Activated T-cell treated with anti-CD3 and anti-CD28 coated beads, Interleukin-2, amount 50 U/mL, for 4 hours (primary cell): ENCODE data around the gene NEURL2. TPM values are rescaled to one million over a fixed set of nuclear protein-coding genes. Genes with fewer than 3 reads are reported as not detected.
"Not testable (repeated sequence)": the region's sequence is repeated elsewhere in the genome, so short reads cannot be mapped to it uniquely, and the experiment has no call there.

Source experiments
- ATAC-seq, 2 donors: fragments of 200-7000 bp; cut with Tn5 transposase; one replicate each; pipeline ENCODE4 v1.10.0; 2021
- DNase-seq: peaks from one replicate; pipeline ENCODE4 v3.0.0-alpha.2; 2020
- H3K27me3 Mint-ChIP-seq: one replicate; pipeline ENCODE4 v1.8.0; 2021; ENCODE audit warnings: low read depth, mixed read lengths
- H3K36me3 Mint-ChIP-seq: one replicate; pipeline ENCODE4 v1.8.0; 2022; ENCODE audit warnings: mixed read lengths; ENCODE audit not compliant: insufficient read depth
- H3K4me1 Mint-ChIP-seq: one replicate; pipeline ENCODE4 v1.8.0; 2021; ENCODE audit warnings: low read depth, mixed read lengths
- H3K4me3 Mint-ChIP-seq: one replicate; pipeline ENCODE4 v1.8.0; 2021; ENCODE audit warnings: mild to moderate bottlenecking, moderate library complexity, mixed read lengths
- H3K9me3 Mint-ChIP-seq: one replicate; pipeline ENCODE4 v1.8.0; 2021; ENCODE audit warnings: mixed read lengths
- total RNA-seq, 3 donors: library from RNA; stranded (reverse); gene quantifications; one replicate each; pipeline ENCODE4 v1.2.1, GENCODE V29; 2021

The NEURL2 gene
- 1 to 10 TPM; 1.3 TPM for total RNA-seq

GRCh38 chr20:45890985-45891983, at the start of gene NEURL2, which contains the start of gene CTSA:
Gene NEURL2, minus strand, starts transcription at chr20:45891208. Its CDS starts 217 bp downstream, at chr20:45890991.
Gene CTSA, plus strand, starts transcription at chr20:45891335. Its CDS starts 234 bp downstream, at chr20:45891569.
- Mint-ChIP-seq H3K9me3 (no peaks in the 10 kb centered on the region), H3K27me3 (no peaks in the 10 kb centered on the region), H3K36me3 (peaks cover 6% of the 10 kb centered on the region), H3K4me1 (peaks cover 37% of the 10 kb centered on the region), H3K4me3 (peak within 1 kb of the TSS; percentile 89)
- peak; percentile 81 for DNase-seq
- ATAC-seq: peak; percentile 87

DNA sequence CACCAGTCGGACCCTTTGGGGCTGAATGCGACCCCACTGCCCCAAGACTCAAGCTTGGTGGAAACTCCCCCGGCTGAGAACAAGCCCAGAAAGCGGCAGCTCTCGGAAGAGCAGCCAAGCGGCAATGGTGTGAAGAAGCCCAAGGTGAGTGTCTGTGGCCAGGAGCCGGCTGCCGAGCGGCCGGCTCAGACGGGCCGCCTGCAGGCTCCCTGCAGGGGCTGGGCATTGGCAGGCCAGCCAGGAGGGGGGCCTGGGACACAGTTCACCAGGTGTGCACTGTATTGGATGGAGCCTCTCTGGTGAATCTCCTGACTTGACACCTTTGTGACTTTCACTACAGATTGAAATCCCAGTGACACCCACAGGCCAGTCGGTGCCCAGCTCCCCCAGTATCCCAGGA, 49.5 kb upstream of the NEURL2 start:
- H3K4me1 Mint-ChIP-seq: peaks cover 37% of the 10 kb centered on the region
- DNase-seq: no peak
- no peak overlapping the region for H3K4me3 Mint-ChIP-seq
- ATAC-seq: no peak
- H3K36me3 Mint-ChIP-seq: peaks cover 37% of the 10 kb centered on the region
- H3K9me3 Mint-ChIP-seq: no peaks in the 10 kb centered on the region
- no peaks in the 10 kb centered on the region for H3K27me3 Mint-ChIP-seq

- H3K9me3 Mint-ChIP-seq: no peaks in the 10 kb centered on the region
- ATAC-seq (no peak), DNase-seq (no peak)
- no peak overlapping the region for H3K4me3 Mint-ChIP-seq
- H3K4me1 Mint-ChIP-seq: peaks cover 37% of the 10 kb centered on the region
- H3K27me3 Mint-ChIP-seq: no peaks in the 10 kb centered on the region
- H3K36me3 Mint-ChIP-seq: peaks cover 36% of the 10 kb centered on the region
These were observed 49.0 kb upstream of the NEURL2 start for GRCh38 chr20:45940053-45940452.

DNA sequence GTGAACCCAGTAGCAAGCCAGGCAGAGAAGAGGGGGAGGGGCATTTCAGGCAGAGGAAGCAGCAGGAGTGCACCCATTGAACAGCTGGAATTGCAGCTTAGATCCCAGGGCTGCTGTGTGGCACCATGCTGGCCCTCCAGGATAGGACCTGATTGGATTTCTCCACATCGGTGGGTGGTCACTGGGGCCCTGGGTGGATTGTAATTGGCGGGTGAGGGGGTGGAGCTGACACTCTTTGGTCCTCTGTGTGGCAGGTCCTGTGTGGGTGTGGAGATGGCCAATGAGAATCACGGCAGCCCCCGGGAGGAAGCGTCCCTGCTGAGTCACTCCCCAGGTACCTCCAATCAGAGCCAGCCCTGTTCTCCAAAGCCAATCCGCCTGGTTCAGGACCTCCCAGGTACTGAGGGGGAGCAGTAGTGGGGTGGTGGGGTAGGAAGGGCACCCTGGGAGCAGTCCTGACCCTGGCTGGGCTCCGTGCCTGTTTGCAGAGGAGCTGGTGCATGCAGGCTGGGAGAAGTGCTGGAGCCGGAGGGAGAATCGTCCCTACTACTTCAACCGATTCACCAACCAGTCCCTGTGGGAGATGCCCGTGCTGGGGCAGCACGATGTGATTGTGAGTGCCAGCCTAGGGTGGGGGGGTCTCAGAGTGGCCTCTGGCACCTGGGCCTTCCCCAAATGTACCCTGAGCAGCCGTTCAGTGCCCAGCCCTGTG, 47.9 kb upstream of the NEURL2 start:
- Mint-ChIP-seq H3K4me3 (no peak overlapping the region), H3K36me3 (peaks cover 30% of the 10 kb centered on the region), H3K4me1 (peaks cover 26% of the 10 kb centered on the region), H3K9me3 (no peaks in the 10 kb centered on the region), H3K27me3 (no peaks in the 10 kb centered on the region)
- DNase-seq: no peak
- ATAC-seq: no peak

DNA sequence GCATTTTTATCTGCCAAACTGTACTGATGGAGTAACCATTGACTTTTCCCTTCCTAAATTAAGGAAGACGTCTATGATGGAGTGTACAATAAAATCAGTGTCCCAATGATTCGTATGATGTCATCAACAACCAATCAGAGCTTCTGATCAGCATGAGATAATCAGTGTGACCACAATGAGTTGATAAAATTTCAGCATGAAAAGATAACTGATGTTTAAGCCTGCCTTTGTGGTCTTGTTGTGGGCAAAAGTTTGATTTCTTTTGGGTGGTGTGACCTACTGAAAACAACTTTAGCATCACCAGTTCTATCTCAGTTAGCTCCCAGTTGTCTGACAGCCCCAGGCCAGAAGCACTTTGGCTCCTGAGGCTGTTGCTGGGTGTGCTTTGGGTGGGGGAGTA, 46.8 kb upstream of the NEURL2 start:
- Mint-ChIP-seq H3K9me3 (no peaks in the 10 kb centered on the region), H3K4me1 (peaks cover 28% of the 10 kb centered on the region), H3K4me3 (peak overlapping the region; percentile 59), H3K27me3 (no peaks in the 10 kb centered on the region), H3K36me3 (peaks cover 23% of the 10 kb centered on the region)
- DNase-seq (no peak), ATAC-seq (no peak)

DNA sequence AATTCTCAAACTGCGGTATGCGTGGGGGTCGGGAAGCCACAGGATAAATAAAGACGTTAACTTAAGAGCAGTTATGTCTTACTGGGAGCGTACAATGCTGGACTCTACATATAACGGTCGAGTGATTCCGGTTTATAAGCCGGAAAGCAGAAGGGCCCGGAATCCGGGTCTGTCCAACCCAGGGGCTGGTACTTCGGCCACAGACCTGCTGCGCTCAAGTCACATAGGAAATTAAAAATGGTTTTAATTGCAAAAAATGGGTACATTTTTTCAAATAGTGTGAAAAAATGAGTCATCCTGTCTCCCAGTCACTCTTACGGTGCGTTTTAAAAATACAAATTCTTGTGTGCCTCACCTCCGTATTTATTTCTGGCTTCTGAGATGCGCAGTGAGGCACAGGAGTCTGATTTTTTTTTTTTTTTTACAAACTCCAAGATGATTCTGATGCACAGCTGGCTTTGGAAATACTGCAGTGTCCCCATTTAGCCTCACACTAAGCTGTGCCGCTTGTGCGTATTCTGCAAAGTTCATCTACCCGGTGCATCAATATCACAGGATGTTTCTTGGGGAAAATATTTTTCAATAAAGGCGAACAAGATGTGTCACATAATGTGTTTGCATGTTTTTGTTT, 44.5 kb upstream of the NEURL2 start:
- Mint-ChIP-seq H3K36me3 (peaks cover 20% of the 10 kb centered on the region), H3K4me3 (peak overlapping the region; percentile 87), H3K27me3 (no peaks in the 10 kb centered on the region), H3K9me3 (no peaks in the 10 kb centered on the region), H3K4me1 (peaks cover 28% of the 10 kb centered on the region)
- no peak for ATAC-seq
- no peak for DNase-seq

DNA sequence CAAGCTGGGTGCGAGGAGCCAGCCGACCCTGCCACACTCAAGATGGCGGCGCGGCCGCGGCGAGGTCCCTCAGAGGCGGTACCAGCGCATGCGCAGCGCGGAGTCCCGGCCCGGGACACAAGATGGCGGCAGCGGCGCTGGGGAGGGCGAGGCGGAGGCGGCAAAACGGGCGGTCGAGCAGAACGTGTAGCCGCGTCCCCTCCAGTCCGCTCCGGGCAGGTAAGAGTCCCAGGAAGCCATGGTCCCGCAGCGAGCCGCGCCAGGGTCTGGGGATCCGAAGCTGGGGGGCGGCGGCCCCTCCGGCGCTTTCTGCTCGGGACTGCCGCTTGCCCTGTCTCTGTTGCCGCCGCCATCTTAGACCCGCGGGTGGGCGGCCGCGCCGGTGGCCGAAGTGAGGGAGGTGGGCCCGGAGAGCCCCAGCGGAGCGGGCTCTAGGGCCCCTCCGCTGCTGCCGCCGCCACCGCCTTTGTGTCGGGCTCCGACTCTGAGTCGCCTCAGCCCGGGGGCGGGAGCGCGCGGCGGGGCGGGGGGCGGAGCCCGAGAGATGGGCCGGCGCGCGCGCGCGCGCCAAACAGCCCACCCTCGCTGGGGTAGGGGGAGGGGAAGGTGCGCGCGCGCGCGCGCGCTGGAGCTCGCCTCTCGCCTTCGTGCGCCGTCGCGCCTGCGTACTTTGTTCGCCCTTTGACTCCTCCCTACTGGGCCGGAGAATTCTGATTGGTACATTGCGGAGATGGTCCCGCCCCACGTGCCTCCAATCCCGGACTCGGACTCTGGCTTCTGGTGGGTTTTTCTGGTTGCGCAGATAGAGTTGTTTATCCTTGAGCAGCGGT, 43.8 kb upstream of the NEURL2 start, which contains the start of gene PCIF1:
Gene PCIF1 (plus strand): TSS at position 98 of the 830 bp plus-strand sequence. CDS start 4,317 bp downstream, outside the sequence.
- no peaks in the 10 kb centered on the region for H3K9me3 Mint-ChIP-seq

DNA sequence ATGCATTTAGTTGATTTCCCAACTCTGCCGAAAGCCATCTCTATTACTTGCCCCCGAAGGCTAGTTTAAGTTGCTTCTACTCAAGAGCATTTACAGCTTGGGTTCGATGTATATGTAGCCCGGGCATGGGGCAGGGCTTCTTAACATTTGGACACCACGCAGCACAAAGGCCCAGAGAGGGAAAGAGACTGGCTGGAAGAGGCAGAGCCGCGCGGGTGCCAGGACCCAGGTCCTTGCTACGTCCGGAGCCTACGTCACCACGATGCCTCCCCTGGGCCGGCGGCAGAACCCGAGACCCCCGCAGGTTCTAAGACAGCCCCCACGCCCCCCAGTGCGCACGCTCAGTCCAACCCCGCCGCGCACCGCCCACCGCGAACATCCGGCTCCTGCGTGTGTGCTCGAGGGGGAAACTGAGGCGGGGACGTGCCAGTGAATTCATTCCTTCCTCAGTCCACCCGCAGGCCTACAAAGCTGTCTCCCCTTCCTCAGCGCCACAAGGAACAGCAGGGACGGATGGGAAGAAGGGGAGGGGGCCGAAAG, 43.1 kb upstream of the NEURL2 start:
- peak overlapping the region; percentile 93 for H3K4me3 Mint-ChIP-seq
- DNase-seq (no peak), ATAC-seq (peak; percentile 7 to 11)
- peaks cover 28% of the 10 kb centered on the region for H3K4me1 Mint-ChIP-seq
- no peaks in the 10 kb centered on the region for H3K9me3 Mint-ChIP-seq
- no peaks in the 10 kb centered on the region for H3K27me3 Mint-ChIP-seq
- peaks cover 15% of the 10 kb centered on the region for H3K36me3 Mint-ChIP-seq

More for the DNA sequence above, 43.8 kb upstream of the NEURL2 start, which contains the start of gene PCIF1:
- DNase-seq (peak; percentile 98), ATAC-seq (peak; percentile 81 to 84)
- Mint-ChIP-seq H3K4me3 (peak within 1 kb of the TSS; percentile 93), H3K36me3 (peaks cover 20% of the 10 kb centered on the region), H3K27me3 (no peaks in the 10 kb centered on the region), H3K4me1 (peaks cover 28% of the 10 kb centered on the region)

DNA sequence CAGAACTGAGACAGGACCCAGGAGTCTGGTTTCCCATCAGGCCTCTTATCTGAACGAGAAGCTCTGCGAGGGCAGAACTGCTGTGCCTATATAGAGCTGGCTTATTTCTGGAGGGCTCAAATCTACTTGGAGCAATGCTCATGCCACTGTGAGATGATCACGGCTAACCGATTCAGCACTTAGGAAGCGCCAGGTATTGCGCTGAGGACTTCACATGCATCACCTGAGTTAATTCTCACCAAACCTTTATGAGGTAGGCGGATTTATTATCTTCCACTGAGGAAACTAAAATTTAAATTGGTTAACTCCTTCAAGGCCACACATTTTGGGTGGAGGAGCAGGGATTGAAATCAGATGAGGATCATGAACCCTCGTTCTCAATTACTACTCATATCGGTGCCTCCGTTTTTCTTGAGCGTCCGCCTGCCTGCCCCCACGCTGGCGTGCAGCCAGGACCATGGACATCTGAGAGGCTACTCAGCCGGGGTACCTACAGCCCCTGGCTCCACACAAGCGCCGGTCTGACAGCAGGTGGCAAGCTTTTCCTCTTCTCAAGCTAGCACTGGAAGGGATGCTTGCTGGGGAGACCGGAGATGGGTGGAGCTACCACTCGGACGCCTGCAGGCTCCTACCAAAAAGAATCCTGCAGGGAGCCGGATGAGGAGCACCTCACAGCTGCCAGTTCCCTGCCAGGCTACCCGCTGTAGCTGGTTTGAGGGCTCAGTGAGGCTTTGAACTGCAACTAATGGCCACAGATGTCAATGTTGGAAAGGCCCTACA, 42.4 kb upstream of the NEURL2 start:
- H3K4me3 Mint-ChIP-seq: peak overlapping the region; percentile 93
- H3K36me3 Mint-ChIP-seq: peaks cover 11% of the 10 kb centered on the region
- peaks cover 27% of the 10 kb centered on the region for H3K4me1 Mint-ChIP-seq
- ATAC-seq (no peak), DNase-seq (peak; percentile 39)
- no peaks in the 10 kb centered on the region for H3K9me3 Mint-ChIP-seq
- H3K27me3 Mint-ChIP-seq: no peaks in the 10 kb centered on the region

- H3K27me3 Mint-ChIP-seq, H3K36me3 Mint-ChIP-seq, H3K4me3 Mint-ChIP-seq, H3K9me3 Mint-ChIP-seq, DNase-seq, ATAC-seq: not testable (repeated sequence)
- H3K4me1 Mint-ChIP-seq: peaks cover 13% of the 10 kb centered on the region
These were observed 40.7 kb upstream of the NEURL2 start for GRCh38 chr20:45931680-45932079.

DNA sequence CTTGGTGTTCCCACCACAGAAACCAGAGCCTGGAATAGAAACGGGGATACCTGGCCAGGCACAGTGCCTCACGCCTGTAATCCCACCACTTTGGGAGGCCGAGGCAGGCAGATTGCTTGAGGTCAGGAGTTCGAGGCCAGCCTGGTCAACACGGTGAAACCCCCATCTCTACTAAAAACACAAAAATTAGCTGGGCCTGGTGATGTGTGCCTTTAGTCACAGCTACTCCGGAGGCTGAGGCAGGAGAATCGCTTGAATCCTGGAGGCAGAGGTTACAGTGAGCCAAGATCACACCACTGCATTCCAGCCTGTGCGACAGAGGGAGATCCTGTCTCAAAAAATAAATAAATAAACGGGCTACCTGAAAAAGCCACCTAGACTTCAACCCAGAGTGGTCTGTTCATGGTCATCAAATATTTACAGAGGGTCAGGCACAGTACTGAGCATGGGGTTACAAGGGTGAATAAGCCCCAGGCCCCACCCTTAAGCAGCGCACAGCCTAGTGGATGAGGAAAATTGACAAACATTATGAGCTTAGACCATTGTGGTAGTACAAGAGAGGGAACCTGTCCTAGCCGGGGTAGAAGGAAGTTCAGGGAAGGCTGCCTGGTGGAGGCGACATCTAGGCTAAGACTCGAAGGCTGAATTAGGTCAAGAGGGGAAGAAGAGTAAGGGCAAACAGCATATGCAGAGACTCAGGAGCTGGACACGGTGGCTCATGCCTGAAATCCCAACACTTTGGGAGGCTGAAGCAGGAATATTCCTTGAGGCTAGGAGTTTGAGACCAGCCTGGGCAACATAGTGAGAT, 36.3 kb upstream of the NEURL2 start:
- Mint-ChIP-seq H3K9me3 (no peaks in the 10 kb centered on the region), H3K4me3 (no peak overlapping the region), H3K36me3 (no peaks in the 10 kb centered on the region), H3K27me3 (no peaks in the 10 kb centered on the region), H3K4me1 (peaks cover 2% of the 10 kb centered on the region)
- DNase-seq: no peak
- ATAC-seq: no peak

DNA sequence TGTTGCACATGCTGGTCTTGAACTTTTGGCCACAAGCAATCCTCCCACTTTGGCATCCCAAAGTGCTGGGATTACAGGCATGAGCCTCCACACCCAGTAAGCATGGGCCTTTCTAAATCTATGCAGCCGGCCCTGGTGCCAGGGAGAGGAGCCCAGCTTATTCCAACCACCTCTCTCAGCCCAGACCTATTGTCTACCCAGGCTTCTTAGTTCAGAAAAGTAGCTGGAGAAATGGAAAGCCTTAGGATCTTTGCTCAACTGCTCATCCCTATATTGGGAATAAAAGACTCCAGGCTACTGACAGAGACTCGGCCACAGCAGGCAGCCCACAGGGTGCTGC, 35.7 kb upstream of the NEURL2 start:
- H3K4me1 Mint-ChIP-seq: peaks cover 2% of the 10 kb centered on the region
- no peak overlapping the region for H3K4me3 Mint-ChIP-seq
- no peak for DNase-seq
- H3K36me3 Mint-ChIP-seq: no peaks in the 10 kb centered on the region
- H3K9me3 Mint-ChIP-seq: no peaks in the 10 kb centered on the region
- H3K27me3 Mint-ChIP-seq: peaks cover 1% of the 10 kb centered on the region
- ATAC-seq: no peak
